Lower leg skin (tissue), 4 donors: ENCODE measurements around the gene CHID1. TPM values are rescaled to one million over a fixed set of nuclear protein-coding genes. Genes with fewer than 3 reads are reported as not detected.

ENCODE experiments used
- DNase-seq, 2 donors: peaks; one replicate each; pipeline ENCODE4 v3.0.0-alpha.2; 2019; ENCODE audit warnings: low spot score in 2 of 2
- H3K4me3 ChIP-seq: fragments of 200-600 bp; sonication (generic); 2 replicates; pipeline ENCODE4 v1.5.1; 2017; ENCODE audit warnings: mild to moderate bottlenecking, low read depth; ENCODE audit not compliant: poor library complexity, severe bottlenecking
- POLR2A ChIP-seq, 2 donors: fragments of 450-650 bp; IDR thresholded peaks; one replicate each; pipeline ENCODE4 v1.6.1; 2016 to 2017; ENCODE audit warnings: antibody characterized with exemption in 2 of 2, mild to moderate bottlenecking in 1 of 2, moderate library complexity in 1 of 2
- WGBS, 2 donors: methylation state at CpG; one replicate each; pipeline ENCODE4 v1.1.5; 2018; 5-methylcytosine and 5-hydroxymethylcytosine counted together
- intact Hi-C: fragments of 100-400 bp; cut with DNase I; formaldehyde crosslinking; loops from one replicate; pipeline ENCODE4 v1.15.0; 2023; ENCODE audit warnings: low total_unique reads
- total RNA-seq, 4 donors: library from RNA; depleted of rRNA; stranded (reverse); fragments of >200 nt; gene quantifications; one replicate each; pipeline ENCODE4 v1.1.0, GENCODE V29; 2016
- TF ChIP-seq, protein P1 (sequence below), 3 donors: fragments of 450-650 bp; IDR thresholded peaks; one replicate each; pipeline ENCODE4 v1.5.1; 2016; ENCODE audit warnings: antibody characterized with exemption in 3 of 3, mild to moderate bottlenecking in 3 of 3, moderate library complexity in 2 of 3

CHID1 gene
- total RNA-seq, 4 donors from 2014 or later = 35.5 to 59.4 (median 50.7) TPM

GRCh38 chr11:955154-956063 is 44.8 kb upstream of the CHID1 start:
- no peak overlapping the region for H3K4me3 ChIP-seq
- WGBS, 2 donors = 54 to 71% methylated on average over 15 of the region's 15 CpGs
- no peak for DNase-seq
- TF ChIP-seq POLR2A (IDR thresholded peaks at IDR 0.05) = no peak
- TF ChIP-seq, protein P1, sequence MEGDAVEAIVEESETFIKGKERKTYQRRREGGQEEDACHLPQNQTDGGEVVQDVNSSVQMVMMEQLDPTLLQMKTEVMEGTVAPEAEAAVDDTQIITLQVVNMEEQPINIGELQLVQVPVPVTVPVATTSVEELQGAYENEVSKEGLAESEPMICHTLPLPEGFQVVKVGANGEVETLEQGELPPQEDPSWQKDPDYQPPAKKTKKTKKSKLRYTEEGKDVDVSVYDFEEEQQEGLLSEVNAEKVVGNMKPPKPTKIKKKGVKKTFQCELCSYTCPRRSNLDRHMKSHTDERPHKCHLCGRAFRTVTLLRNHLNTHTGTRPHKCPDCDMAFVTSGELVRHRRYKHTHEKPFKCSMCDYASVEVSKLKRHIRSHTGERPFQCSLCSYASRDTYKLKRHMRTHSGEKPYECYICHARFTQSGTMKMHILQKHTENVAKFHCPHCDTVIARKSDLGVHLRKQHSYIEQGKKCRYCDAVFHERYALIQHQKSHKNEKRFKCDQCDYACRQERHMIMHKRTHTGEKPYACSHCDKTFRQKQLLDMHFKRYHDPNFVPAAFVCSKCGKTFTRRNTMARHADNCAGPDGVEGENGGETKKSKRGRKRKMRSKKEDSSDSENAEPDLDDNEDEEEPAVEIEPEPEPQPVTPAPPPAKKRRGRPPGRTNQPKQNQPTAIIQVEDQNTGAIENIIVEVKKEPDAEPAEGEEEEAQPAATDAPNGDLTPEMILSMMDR (IDR thresholded peaks at IDR 0.05) = no peak
- intact Hi-C loops = no loop called here

DNA sequence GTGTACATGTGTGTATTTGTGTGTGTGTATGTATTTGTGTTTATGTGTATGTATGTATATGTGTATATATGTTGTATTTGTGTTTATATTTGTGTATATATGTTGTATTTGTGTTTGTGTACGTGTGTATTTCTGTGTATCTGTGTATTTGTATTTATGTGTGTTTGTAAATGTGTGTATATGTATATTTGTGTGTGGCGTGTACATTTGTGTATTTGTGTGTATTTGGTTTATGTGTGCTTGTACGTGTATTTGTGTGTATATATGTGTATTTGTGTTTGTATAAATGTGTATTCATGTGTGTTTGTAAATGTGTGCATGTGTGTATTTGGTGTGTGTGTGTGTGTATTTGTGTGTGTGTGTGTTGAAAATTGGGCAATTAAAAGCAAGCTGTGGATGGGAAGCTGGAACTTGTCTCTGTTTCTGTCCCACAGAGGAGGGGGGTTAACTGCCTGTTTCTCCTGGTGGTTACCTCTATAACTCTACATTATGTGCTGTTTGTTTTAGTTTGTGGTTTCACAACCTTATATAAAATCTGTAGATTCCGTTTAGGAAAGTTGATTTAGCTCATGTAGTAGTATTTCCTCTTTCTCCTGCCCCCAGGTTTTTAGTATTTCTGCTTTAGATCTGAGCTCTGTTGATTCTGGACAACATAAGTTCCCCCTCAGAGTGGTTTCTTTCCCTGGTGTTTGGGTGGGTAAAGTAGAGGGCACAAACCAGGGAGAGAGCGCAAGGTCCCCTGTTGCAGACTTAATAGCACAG is 44.0 kb upstream of the CHID1 start:
- 72 to 81% methylated on average over 5 of the region's 5 CpGs for WGBS, 2 donors
- intact Hi-C loops = no loop called here
- H3K4me3 ChIP-seq = no peak overlapping the region
- TF ChIP-seq, protein P1 (IDR thresholded peaks at IDR 0.05) = no peak
- TF ChIP-seq POLR2A (IDR thresholded peaks at IDR 0.05) = no peak
- DNase-seq = no peak

- WGBS, 2 donors = 77 to 88% methylated on average over 13 of the region's 13 CpGs
- no peak for DNase-seq
- H3K4me3 ChIP-seq = no peak overlapping the region
- TF ChIP-seq POLR2A (IDR thresholded peaks at IDR 0.05) = no peak
- TF ChIP-seq, protein P1 (IDR thresholded peaks at IDR 0.05) = no peak
- intact Hi-C loops = no loop called here
These were observed 42.9 kb upstream of the CHID1 start for GRCh38 chr11:953512-953911.

DNA sequence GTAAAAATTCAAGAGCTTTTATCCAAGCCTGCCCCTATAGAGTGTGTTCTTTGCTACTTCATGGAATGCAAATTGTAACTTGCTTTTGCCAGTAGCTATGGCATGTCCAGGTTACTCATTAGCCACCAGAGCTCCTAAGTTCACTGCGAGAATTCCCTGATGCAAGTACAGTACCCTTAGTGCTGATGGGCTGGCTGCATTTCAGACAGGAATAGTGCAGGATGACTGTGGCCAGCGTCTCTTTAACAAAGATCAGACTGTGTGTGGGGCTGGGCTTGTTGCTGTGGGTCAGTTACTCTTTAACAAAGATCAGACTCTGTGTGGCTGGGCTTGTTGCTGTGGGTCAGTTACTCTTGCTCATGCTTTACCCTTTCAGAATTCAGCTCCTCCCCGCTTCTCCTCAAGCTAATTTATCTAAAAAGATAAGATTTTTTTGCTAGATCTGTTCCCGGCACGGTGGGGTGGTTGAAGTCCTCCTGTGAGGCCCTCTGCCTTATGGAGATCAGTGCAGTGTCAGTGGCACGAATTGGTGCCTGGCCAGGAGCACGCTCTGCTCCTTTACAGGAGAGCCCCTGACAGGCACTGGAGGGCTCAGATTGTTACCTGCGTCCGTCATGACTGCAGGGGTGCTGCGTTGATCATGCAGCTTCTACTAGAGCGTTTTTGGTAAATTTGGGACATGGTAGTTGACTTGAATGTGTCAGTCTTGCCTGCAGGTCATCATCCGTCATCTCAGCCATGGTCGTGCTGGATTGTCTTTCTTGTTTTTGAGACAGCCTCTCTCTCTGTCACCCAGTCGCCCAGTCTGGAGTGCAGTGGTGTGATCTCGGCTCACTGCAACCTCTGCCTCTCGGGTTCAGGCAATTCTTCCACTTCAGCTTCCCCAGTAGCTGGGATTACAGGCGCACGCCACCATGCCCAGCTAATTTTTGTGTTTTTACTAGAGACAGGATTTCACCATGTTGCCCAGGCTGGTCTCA is 42.1 kb upstream of the CHID1 start:
- H3K4me3 ChIP-seq = no peak overlapping the region
- intact Hi-C loops = no loop called here
- no peak for DNase-seq
- TF ChIP-seq, protein P1 (IDR thresholded peaks at IDR 0.05) = no peak
- TF ChIP-seq POLR2A (IDR thresholded peaks at IDR 0.05) = no peak
- whole genome bisulfite sequencing, 2 donors = 91 to 92% methylated on average over 18 of the region's 18 CpGs

GRCh38 chr11:951507-951906 is 40.9 kb upstream of the CHID1 start:
- intact Hi-C loops = no loop called here
- DNase-seq = no peak
- 93 to 95% methylated on average over 9 of the region's 9 CpGs for WGBS, 2 donors
- H3K4me3 ChIP-seq = no peak overlapping the region
- TF ChIP-seq POLR2A (IDR thresholded peaks at IDR 0.05) = no peak
- TF ChIP-seq, protein P1 (IDR thresholded peaks at IDR 0.05) = no peak
